GM18951 (cell line): ENCODE measurements around the gene DOCK1.

Experiments
- POLR2A ChIP-seq: IDR thresholded peaks from 4 replicates; pipeline ENCODE4 v1.6.1; 2011; ENCODE audit warnings: mild to moderate bottlenecking; ENCODE audit not compliant: insufficient read length, insufficient read depth; ENCODE audit errors: extremely low read depth
- in situ Hi-C: fragments of 300-500 bp; cut with MboI; formaldehyde crosslinking; loops from one replicate; pipeline ENCODE4 v1.12.0; 2022; ENCODE audit warnings: low sequenced_read_pairs, mixed read lengths, inconsistent platforms; ENCODE audit not compliant: unreplicated experiment

The DOCK1 gene

GRCh38 chr10:127159648-127160245, 254.5 kb downstream of the DOCK1 start:
- no peak for TF ChIP-seq POLR2A
- in situ Hi-C loops = no loop called here

- TF ChIP-seq POLR2A = no peak
- in situ Hi-C loops = no loop called here
Observed at GRCh38 chr10:127161482-127161881, 256.3 kb downstream of the DOCK1 start.

GRCh38 chr10:127162841-127163240, 257.6 kb downstream of the DOCK1 start:
- TF ChIP-seq POLR2A = no peak
- in situ Hi-C loops = no loop called here

GRCh38 chr10:127168261-127168660, 263.0 kb downstream of the DOCK1 start:
- in situ Hi-C loops = no loop called here
- no peak for TF ChIP-seq POLR2A

GRCh38 chr10:127174866-127175265, 269.6 kb downstream of the DOCK1 start:
- no peak for TF ChIP-seq POLR2A

GRCh38 chr10:127175357-127176110, 270.3 kb downstream of the DOCK1 start:
- no peak for TF ChIP-seq POLR2A
- in situ Hi-C loops = no loop called here

More at GRCh38 chr10:127174866-127175265, 269.6 kb downstream of the DOCK1 start:
- in situ Hi-C loops = no loop called here

GRCh38 chr10:127176649-127177048, 271.4 kb downstream of the DOCK1 start:
- in situ Hi-C loops = no loop called here
- no peak for TF ChIP-seq POLR2A

- in situ Hi-C loops = no loop called here
- TF ChIP-seq POLR2A = no peak
Observed at GRCh38 chr10:127179612-127180250, 274.5 kb downstream of the DOCK1 start.

GRCh38 chr10:127182161-127182560, 276.9 kb downstream of the DOCK1 start:
- in situ Hi-C loops = no loop called here
- TF ChIP-seq POLR2A = no peak

- in situ Hi-C loops = no loop called here
- no peak for TF ChIP-seq POLR2A
Observed at GRCh38 chr10:127184582-127184981, 279.4 kb downstream of the DOCK1 start.

GRCh38 chr10:127186813-127187212, 281.6 kb downstream of the DOCK1 start:
- TF ChIP-seq POLR2A = no peak
- in situ Hi-C loops = no loop called here

- TF ChIP-seq POLR2A = no peak
- in situ Hi-C loops = no loop called here
Observed at GRCh38 chr10:127189226-127189625, 284.0 kb downstream of the DOCK1 start.

- no peak for TF ChIP-seq POLR2A
Observed at GRCh38 chr10:127190427-127190826, 285.2 kb downstream of the DOCK1 start.

GRCh38 chr10:127193125-127193524, 287.9 kb downstream of the DOCK1 start:
- TF ChIP-seq POLR2A = no peak
- in situ Hi-C loops = no loop called here

More at GRCh38 chr10:127190427-127190826, 285.2 kb downstream of the DOCK1 start:
- in situ Hi-C loops = no loop called here
